Upper lobe of left lung (tissue), 6 donors: ENCODE data around the gene SMYD5. TPM values are rescaled to one million over a fixed set of nuclear protein-coding genes. Genes with fewer than 3 reads are reported as not detected.
"Not testable (repeated sequence)": the region's sequence is repeated elsewhere in the genome, so short reads cannot be mapped to it uniquely, and the experiment has no call there.

Experiments
- ATAC-seq, 2 donors: fragments of 200-7000 bp; cut with Tn5 transposase; one replicate each; pipeline ENCODE4 v1.9.1; 2022; ENCODE audit warnings: mild to moderate bottlenecking in 2 of 2, moderate library complexity in 2 of 2; ENCODE audit not compliant: low FRiP score in 2 of 2
- DNase-seq, 2 donors: peaks; one replicate each; pipeline ENCODE4 v3.0.0-alpha.2; 2019 to 2020
- H3K27ac ChIP-seq, 4 donors: fragments of 200-600 bp; sonication (generic); one replicate each; pipeline ENCODE4 v1.5.1; 2016 to 2019
- H3K27me3 ChIP-seq, 4 donors: fragments of 200-600 bp; sonication (generic); one replicate each; pipeline ENCODE4 v1.5.1; 2017 to 2019
- H3K36me3 ChIP-seq, 4 donors: fragments of 200-600 bp; sonication (generic); one replicate each; pipeline ENCODE4 v1.5.1; 2016 to 2019
- H3K4me1 ChIP-seq, 4 donors: fragments of 200-600 bp; sonication (generic); one replicate each; pipeline ENCODE4 v1.5.1; 2018 to 2019
- H3K4me3 ChIP-seq, 4 donors: fragments of 200-600 bp; sonication (generic); one replicate each; pipeline ENCODE4 v1.5.1; 2017 to 2019; ENCODE audit warnings: mild to moderate bottlenecking in 2 of 4, moderate library complexity in 1 of 4
- H3K9me3 ChIP-seq, 4 donors: fragments of 200-600 bp; sonication (generic); one replicate each; pipeline ENCODE4 v1.5.1; 2018 to 2019
- CTCF ChIP-seq, 6 experiments: fragments of 450-650 bp in 4 of 6; fragments of 200-600 bp in 2 of 6; sonication (generic) in 2 of 6; IDR thresholded peaks; one replicate each; pipeline ENCODE4 v1.5.1; 2016 to 2019; ENCODE audit warnings: antibody characterized with exemption in 6 of 6
- EP300 ChIP-seq, 4 donors: sonication (generic); formaldehyde crosslinking; IDR thresholded peaks; one replicate each; pipeline ENCODE4 v1.5.1; 2017; ENCODE audit warnings: antibody characterized with exemption in 4 of 4, control low read depth in 2 of 4
- POLR2A ChIP-seq, 4 donors: fragments of 450-650 bp; IDR thresholded peaks; one replicate each; pipeline ENCODE4 v1.5.1; 2016 to 2017; ENCODE audit warnings: antibody characterized with exemption in 4 of 4, mild to moderate bottlenecking in 2 of 4
- POLR2AphosphoS5 ChIP-seq, 2 donors: sonication (generic); formaldehyde crosslinking; IDR thresholded peaks; one replicate each; pipeline ENCODE4 v1.5.1; 2017; ENCODE audit warnings: antibody characterized with exemption in 2 of 2
- WGBS, 2 donors: methylation state at CpG; one replicate each; pipeline ENCODE4 v1.1.5; 2017 to 2018; 5-methylcytosine and 5-hydroxymethylcytosine counted together
- total RNA-seq, 6 donors: library from RNA; depleted of rRNA in 4 of 6; stranded (reverse); fragments of >200 nt in 4 of 6; gene quantifications; one replicate each; pipeline versions ENCODE4 v1.1.0 to v1.2.1, GENCODE V29; 2016 to 2021
- donor health status: DM: no; HTN: no; CAD: no; lungs with moderate emphysema.
- donor health status: DM: no; HTN: yes; CAD: no; lungs with severe emphysema.

Gene SMYD5
- total RNA-seq, 6 donors from 2014 or later = 18.1 to 58.8 (median 21.2) TPM

- DNase-seq = no peak
These were observed 16.5 kb upstream of the SMYD5 start for GRCh38 chr2:73197579-73197978.

GRCh38 chr2:73200281-73200680, 13.8 kb upstream of the SMYD5 start:
- not testable (repeated sequence) for H3K27ac ChIP-seq, ATAC-seq, H3K4me3 ChIP-seq, H3K9me3 ChIP-seq, DNase-seq, H3K36me3 ChIP-seq
- H3K4me1 ChIP-seq = peaks cover 14 to 17% (median 16%) of the 10 kb centered on the region in 4 donors
- WGBS, 2 donors = 87 to 93% methylated on average over 10 of the region's 10 CpGs
- H3K27me3 ChIP-seq = peaks cover 0 to 18% (median 15%) of the 10 kb centered on the region in 4 donors

More at GRCh38 chr2:73197579-73197978, 16.5 kb upstream of the SMYD5 start:
- no peak overlapping the region for H3K4me3 ChIP-seq
- H3K27ac ChIP-seq = no peak overlapping the region
- H3K9me3 ChIP-seq = no peaks in the 10 kb centered on the region
- H3K27me3 ChIP-seq = peaks cover 0 to 8% (median 4%) of the 10 kb centered on the region in 4 donors
- peaks cover 7 to 9% (median 8%) of the 10 kb centered on the region in 4 donors for H3K4me1 ChIP-seq
- TF ChIP-seq POLR2AphosphoS5 (IDR thresholded peaks at IDR 0.05) (no peak), CTCF (IDR thresholded peaks at IDR 0.05) (no peak), POLR2A (IDR thresholded peaks at IDR 0.05) (no peak), EP300 (IDR thresholded peaks at IDR 0.05) (no peak)
- no peak for ATAC-seq
- no peaks in the 10 kb centered on the region for H3K36me3 ChIP-seq

- H3K27me3 ChIP-seq = peaks cover 0 to 18% (median 15%) of the 10 kb centered on the region in 4 donors
- no peaks in the 10 kb centered on the region for H3K9me3 ChIP-seq
- WGBS, 2 donors = 5 to 17% methylated on average over 13 to 73 of the region's 87 CpGs
- DNase-seq (peak; percentile 36 to 86), ATAC-seq (peak; percentile 52 to 61)
- peaks cover 14 to 17% (median 16%) of the 10 kb centered on the region in 4 donors for H3K4me1 ChIP-seq
- peak within 1 kb of the TSS in 3 of 4 donors; percentile 22 to 40 (median 33) for H3K4me3 ChIP-seq
- no peaks in the 10 kb centered on the region for H3K36me3 ChIP-seq
- TF ChIP-seq POLR2A (IDR thresholded peaks at IDR 0.05) (no peak), CTCF (IDR thresholded peaks at IDR 0.05) (peak in 1 of 6 experiments; percentile 12)
- no peak within 1 kb of the TSS for H3K27ac ChIP-seq
These were observed 11.6 kb upstream of the SMYD5 start, which contains the start of gene NOTO for GRCh38 chr2:73202156-73203054. Gene NOTO (plus strand): TSS chr2:73202574. CDS start chr2:73202667, 93 bp downstream.

- Histone ChIP-seq H3K4me1 (peaks cover 14 to 17% (median 16%) of the 10 kb centered on the region in 4 donors), H3K27ac (no peak overlapping the region), H3K36me3 (no peaks in the 10 kb centered on the region), H3K9me3 (no peaks in the 10 kb centered on the region), H3K4me3 (peak overlapping the region in 3 of 4 donors; percentile 22 to 40 (median 33)), H3K27me3 (peaks cover 0 to 18% (median 15%) of the 10 kb centered on the region in 4 donors)
- no peak for TF ChIP-seq POLR2A (IDR thresholded peaks at IDR 0.05)
- TF ChIP-seq POLR2AphosphoS5 (IDR thresholded peaks at IDR 0.05) = no peak
- TF ChIP-seq EP300 (IDR thresholded peaks at IDR 0.05) = no peak
- no peak for TF ChIP-seq CTCF (IDR thresholded peaks at IDR 0.05)
- peak; percentile 59 to 82 for ATAC-seq
- WGBS, 2 donors = 8% methylated on average over 38 of the region's 44 CpGs; no CpG with 5 or more reads in 1 of the 2 donors
- DNase-seq = peak in 1 of 2 donors; percentile 74
These were observed 10.9 kb upstream of the SMYD5 start for GRCh38 chr2:73203055-73203681.

GRCh38 chr2:73205611-73206010, 8.4 kb upstream of the SMYD5 start:
- peaks cover 14 to 17% (median 16%) of the 10 kb centered on the region in 4 donors for H3K4me1 ChIP-seq

More at GRCh38 chr2:73205611-73206010, 8.4 kb upstream of the SMYD5 start:
- no peaks in the 10 kb centered on the region for H3K9me3 ChIP-seq
- H3K36me3 ChIP-seq = no peaks in the 10 kb centered on the region
- no peak overlapping the region for H3K27ac ChIP-seq
- 86 to 89% methylated on average over 6 of the region's 6 CpGs for WGBS, 2 donors
- DNase-seq (no peak), ATAC-seq (no peak)
- H3K27me3 ChIP-seq = peaks cover 0 to 18% (median 15%) of the 10 kb centered on the region in 4 donors
- no peak overlapping the region for H3K4me3 ChIP-seq
- TF ChIP-seq POLR2AphosphoS5 (IDR thresholded peaks at IDR 0.05) (no peak), POLR2A (IDR thresholded peaks at IDR 0.05) (no peak), EP300 (IDR thresholded peaks at IDR 0.05) (no peak), CTCF (IDR thresholded peaks at IDR 0.05) (no peak)
